Tibial nerve (tissue), 3 donors: ENCODE results near the gene SLC66A1.

ENCODE experiments used
- POLR2A ChIP-seq, 2 donors: fragments of 450-650 bp; IDR thresholded peaks; one replicate each; pipeline ENCODE4 v1.6.1; 2017; ENCODE audit warnings: antibody characterized with exemption in 2 of 2, mild to moderate bottlenecking in 2 of 2, moderate library complexity in 2 of 2
- TF ChIP-seq, protein P1 (sequence below), 5 experiments: fragments of 200-600 bp in 3 of 5; fragments of 450-650 bp in 2 of 5; sonication (generic) in 3 of 5; IDR thresholded peaks; one replicate each; pipeline ENCODE4 v1.5.1; 2016 to 2019; ENCODE audit warnings: antibody characterized with exemption in 5 of 5, mild to moderate bottlenecking in 3 of 5, moderate library complexity in 2 of 5

DNA sequence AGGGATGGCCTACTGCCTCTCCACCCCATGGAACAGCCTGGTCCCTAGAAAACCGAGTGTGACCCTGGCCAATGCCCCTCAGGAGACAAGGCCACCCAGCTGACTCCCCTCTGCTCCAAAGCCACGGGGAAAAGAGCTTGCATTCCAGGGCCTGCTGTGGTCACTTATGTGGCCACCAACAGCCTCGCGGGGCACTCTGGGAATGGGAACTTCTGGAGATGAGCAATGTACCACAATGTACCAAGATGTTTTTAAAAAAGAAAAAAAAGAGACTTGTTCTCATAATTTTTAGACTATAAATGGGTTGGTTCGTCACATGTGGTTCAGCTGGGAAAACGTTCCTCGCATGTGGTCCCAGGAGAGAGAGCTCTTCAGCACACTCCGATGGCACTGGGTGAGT, 62.8 kb downstream of the SLC66A1 start:
- TF ChIP-seq, protein P1, sequence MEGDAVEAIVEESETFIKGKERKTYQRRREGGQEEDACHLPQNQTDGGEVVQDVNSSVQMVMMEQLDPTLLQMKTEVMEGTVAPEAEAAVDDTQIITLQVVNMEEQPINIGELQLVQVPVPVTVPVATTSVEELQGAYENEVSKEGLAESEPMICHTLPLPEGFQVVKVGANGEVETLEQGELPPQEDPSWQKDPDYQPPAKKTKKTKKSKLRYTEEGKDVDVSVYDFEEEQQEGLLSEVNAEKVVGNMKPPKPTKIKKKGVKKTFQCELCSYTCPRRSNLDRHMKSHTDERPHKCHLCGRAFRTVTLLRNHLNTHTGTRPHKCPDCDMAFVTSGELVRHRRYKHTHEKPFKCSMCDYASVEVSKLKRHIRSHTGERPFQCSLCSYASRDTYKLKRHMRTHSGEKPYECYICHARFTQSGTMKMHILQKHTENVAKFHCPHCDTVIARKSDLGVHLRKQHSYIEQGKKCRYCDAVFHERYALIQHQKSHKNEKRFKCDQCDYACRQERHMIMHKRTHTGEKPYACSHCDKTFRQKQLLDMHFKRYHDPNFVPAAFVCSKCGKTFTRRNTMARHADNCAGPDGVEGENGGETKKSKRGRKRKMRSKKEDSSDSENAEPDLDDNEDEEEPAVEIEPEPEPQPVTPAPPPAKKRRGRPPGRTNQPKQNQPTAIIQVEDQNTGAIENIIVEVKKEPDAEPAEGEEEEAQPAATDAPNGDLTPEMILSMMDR (IDR thresholded peaks at IDR 0.05), result no peak
- no peak for TF ChIP-seq POLR2A (IDR thresholded peaks at IDR 0.05)
